T follicular helper cell (primary cell): ENCODE measurements around the gene OR1M1.

Experiments used
- DNase-seq: peaks from one replicate; pipeline ENCODE4 v3.0.0-alpha.2; 2020; ENCODE audit warnings: low read depth

Gene OR1M1

DNA sequence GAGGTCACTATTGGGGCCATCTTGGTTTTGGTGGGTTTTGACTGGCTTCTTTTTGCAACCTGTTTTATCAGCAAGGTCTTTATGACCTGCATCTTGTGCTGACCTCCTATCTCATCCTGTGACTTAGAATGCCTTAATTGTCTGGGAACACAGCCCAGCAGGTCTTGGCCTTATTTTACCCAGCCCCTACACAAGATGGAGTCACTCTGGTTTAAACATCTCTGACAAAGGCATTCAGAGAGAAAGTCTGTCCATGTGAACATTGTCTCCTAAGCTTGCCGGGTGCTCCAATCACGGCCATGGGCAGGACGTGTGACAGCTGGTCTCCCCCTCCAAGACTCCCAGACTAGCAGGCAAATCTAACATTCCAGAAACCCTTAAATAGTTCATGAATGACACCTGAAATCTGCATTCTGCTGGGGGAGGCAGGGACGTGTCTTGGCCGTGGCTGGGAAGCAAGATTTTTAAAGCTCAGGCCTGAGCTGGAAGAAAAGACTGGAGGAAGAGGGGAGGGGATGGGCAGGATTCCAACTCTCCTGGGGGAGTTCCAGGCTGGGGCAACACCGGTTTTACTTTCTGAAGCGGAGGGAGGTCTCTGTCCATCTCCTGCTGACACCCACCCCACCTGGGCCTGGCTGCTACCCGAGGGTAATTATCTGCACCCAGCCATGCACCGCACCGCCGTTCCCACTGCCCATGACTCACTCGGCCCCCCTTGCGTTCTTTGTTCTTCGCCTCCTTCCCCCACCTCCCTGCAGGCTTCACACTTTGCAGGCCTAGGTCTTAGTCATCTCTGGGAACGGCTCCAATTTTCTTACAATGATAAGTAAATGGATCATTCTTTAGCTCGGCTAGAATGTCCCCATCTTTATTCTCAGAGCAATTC lies 11.6 kb upstream of the OR1M1 start:
- DNase-seq: no peak

DNA sequence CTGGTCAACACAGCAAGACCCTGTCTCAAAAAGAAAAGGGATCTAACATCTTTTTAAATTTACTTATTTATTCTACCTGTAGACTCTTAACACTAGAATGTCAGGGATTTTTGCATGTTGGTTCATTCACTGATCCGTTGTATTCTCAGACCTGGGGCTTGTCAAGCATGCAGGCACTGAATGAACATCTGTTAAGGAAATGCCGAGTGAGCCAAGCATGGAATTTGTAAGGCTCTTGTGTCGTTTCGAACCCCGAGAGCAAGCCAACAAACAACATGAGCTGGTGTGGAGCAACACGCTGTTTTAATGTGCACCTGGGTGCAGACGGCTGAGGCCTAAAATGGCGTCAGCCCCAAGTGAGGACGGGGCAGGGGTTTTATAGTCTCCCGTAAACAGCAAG lies 10.0 kb upstream of the OR1M1 start:
- DNase-seq: no peak

DNA sequence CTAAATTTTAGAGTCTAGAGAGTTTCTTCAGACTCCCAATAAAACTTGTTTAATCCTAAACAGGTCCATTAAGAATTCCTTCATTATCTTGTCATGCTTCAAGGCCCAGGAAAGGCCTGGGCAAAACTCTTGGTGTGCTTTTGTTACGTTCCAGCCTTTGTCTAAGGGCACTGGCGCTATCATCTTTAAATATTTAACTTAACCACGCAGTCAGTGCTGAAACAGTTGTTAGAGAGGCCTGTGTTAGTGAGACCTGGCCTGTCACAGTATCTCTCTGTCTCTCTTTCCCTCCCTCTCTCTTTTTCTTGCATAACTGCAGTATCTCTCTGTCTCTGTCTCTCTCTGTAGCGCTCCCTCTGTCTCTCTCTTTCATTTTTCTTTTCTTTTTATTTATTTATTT lies 8.2 kb upstream of the OR1M1 start:
- no peak for DNase-seq

DNA sequence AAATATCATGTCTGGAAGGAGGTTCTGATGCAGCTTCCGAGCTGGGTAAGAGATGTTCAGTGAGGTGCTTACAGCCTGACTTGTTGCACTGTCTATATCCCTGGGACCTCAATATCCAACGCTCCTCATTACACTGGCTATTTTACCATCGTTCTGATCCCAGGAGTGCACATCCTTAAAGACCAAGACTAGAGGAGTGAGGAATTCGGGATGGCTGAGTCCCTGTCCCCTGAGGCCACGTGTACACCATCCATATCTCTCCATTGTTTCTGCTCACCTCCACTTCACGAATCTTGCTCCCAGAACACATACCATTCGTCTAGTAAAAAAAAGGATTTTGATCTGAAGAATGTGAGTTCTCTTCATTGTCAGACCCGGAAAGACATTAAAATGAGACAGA lies 20.5 kb downstream of the OR1M1 start, which contains the start of gene OR7G2:
Gene OR7G2 (minus strand): TSS at position 101 of the 400 bp plus-strand sequence. CDS start 4,232 bp downstream, outside the sequence.
- DNase-seq: no peak

DNA sequence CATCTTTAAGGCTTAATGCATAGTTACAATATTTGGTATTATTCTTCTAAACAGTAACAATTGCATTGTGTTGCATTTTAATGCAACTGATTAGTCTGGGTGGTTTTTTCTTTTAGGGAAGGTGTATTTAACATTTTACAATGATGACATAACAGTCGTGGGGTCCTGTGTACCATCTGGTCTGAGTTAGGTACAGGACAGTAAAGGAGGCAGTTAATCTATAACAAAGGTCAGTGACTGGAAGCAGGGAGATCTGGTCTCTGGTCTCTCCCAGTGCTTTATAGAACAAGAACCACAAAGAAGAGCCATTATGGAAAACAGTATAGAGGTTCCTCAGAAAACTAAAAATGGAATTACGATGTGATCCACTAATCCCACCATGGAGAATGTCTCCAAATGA lies 23.1 kb downstream of the OR1M1 start:
- no peak for DNase-seq

DNA sequence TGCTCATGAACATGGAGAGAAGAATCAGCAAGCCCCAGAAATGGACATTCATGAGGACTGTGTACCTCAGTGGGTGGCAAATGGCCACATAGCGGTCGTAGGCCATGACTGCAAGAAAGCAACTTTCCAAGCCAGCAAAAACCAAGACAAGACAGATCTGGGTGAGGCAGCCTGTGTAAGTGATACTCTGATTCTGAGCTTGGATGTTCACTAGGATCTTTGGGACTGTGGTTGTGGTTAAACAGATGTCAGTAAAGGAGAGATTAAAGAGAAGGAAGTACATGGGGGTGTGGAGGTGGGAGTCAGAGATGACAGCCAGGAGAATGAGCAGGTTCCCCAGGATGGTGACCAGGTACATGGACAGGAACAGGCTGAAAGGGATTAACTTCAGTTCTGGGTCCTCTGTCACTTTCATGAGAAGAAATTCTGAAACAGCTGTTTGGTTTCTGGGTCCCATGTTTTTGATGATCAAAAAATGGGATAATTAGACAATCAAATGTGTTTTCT lies 28.5 kb downstream of the OR1M1 start, which contains the start of gene OR7G1:
Gene OR7G1 (minus strand): TSS at position 457 of the 507 bp plus-strand sequence. CDS start 0 bp downstream, at position 457.
- DNase-seq: no peak

DNA sequence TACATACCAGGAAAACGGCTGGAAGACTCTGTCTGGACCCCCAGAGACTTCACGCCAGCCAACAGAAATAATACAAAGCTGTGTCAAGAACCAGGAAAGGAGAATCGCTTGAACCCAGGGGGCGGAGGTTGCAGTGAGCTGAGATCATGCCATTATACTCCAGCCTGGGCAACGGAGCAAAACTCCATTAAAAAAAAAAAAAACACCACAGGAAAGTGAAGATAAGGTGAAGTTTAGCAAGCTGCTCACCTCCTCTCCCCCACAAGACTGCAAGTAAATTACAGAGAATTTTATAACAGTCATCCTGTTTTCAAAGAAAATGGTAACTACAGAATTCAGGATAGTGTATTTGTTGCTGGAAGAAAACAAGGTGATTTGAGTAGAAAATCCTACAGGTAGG lies 29.7 kb downstream of the OR1M1 start:
- DNase-seq: no peak

DNA sequence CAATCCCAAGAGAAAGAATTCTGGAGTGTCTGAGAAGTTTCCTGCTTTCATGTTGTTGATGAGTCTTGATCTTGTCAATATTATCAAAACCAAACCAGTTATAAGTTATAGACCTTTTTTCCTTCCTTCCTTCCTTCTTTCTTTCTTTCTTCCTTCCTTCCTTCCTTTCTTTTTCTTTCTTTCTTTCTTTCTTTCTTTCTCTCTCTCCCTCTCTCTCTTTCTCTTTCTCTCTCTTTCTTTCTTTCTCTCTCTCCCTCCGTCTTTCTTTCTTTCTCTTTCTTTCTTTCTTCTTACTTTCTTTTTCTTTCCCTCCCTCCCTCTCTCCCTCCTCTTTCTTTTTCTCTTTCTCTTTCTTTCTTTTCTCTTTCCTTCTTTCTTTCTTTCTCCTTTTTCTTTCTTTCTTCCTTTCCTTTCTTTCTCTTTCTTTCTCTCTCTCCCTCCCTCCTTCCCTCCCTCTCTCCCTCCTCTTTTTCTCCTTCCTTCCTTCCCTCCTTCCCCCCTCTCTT lies 40.1 kb downstream of the OR1M1 start, which contains the start of gene OR7G3:
Gene OR7G3 (minus strand): TSS at position 51 of the 506 bp plus-strand sequence. CDS start 0 bp downstream, at position 51.
- DNase-seq: no peak

DNA sequence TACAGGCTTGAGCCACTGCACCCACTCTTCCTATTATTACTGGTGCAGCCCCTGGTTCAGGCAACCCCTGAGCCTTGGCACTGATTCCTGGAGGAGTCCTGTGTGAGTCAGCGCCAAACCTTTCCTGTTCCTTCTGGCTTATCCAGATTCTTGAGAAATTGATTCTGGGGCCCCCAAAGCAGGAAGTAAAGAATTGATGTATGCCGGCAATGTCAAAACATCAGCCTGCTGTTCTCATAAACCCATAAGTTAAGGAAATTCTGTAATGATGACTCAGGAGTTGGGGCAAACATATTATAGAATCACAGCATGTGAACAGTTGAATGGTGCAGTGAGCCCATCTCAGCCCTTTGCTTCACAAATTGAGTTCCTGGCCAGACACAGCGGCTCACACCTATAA lies 41.3 kb downstream of the OR1M1 start:
- DNase-seq: no peak

DNA sequence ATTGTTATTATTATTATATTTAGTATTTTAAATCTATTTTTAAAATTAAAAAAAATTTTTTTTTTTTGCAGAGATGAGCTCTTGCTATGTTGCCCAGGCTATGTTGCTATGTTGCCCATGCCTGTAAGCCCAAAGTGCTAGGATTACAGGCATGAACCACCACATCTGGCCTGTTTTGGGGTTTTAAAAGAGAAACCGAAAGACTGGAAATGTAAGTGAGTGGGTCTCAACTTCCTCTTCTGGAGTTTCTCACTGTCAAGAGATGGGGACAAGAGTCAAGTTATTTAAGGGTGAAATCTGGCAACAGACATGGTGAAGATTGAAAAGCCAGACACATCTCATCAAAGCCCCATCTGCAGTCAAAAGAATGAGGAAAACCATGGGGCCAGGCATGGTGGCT lies 44.1 kb downstream of the OR1M1 start:
- no peak for DNase-seq

DNA sequence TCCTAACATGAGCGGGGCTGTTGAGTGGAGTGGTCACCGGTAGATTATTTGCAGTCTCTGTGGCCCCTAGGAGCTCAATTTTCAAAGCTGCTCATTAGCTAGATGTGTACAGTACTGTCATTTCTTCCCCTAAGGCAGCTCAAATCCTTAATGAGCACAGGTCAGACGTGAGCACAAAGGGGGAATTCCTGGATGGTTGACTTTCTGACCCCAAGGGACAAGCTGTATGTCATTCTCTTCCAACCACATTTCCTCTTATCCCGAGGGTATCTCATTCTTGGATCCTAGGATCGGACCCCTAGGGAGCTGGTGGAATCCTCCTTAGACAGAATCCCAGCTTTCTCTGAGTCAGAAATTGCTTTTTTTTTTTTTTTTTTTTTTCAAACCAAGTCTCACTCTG lies 45.6 kb downstream of the OR1M1 start:
- no peak for DNase-seq

DNA sequence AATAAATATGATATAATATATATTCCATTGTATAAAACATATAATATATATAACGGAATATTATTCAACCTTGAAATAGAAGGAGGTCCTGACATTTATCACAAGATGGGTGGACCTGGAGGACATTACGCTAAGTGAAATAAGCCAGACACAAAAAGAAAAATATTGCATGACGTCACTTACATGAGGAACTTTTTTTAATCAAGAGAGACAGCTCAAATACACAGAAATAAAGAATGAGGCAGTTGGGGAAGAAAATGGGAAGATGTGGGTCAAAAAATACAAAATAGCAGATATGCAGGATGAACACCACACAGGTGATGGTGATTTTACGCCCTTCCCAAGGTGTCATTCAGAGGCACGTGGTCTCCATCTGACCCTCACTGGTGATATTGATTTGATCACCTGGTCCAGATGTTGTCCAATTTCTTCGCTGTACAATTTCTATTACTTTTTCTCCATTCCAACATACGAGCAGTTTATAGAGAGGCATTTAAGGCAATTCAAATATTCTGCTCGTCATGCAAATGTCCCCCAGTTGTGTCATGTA lies 52.8 kb downstream of the OR1M1 start:
- DNase-seq: no peak

DNA sequence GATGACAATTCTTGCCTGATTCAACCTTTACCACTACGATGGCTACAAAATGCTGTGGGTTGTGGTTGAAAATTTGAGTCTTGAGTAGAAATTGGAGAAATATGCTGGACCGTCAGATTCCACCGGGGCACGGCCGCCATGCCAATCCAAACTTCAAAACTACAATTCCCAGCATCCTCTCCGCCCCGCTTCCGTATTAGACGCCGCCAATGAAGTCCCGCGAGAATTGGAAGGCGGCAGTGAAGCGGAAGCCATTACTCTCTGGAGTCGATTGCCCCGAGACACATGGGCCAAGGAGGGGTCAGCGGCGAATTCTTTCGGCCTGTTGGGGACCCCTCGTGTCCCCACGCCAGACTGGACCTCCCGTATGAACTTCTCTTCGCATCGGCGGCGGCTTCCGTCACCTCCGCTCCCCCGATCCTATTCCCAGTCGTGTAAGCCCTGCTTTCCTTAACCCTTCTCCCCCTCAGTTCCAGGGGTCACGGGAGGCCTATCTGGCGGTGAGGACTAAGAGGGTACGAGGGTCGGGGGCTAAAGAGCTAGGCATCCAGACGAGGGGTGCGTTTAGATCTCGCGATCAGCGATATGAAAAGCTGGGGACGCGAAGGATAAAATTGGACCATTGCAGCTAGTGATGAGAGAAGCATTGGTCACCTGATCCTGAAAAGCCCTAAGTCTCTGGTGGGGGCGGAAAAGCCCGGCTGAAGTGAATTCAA lies 53.5 kb downstream of the OR1M1 start, which contains the start of gene ZNF317:
Gene ZNF317 (plus strand): TSS at position 239 of the 716 bp plus-strand sequence. CDS start 15,620 bp downstream, outside the sequence.
- peak; percentile 87 for DNase-seq

DNA sequence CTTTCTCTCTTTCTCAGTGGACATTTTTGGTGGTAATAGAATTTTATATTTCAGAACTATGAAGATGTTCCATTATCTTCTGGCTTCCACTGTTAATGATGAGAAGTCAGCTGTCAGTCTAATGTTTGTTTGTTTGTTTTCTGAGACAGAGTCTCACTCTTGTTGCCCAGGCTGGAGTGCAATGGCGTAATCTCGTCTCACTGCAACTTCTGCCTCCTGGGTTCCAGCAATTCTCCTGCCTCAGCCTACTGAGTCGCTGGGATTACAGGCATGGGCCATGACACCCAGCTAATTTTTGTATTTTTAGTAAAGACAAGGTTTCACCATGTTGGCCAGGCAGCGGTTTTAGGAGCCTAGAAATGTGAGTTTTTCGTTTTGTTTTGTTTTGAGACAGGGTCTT lies 58.1 kb downstream of the OR1M1 start:
- no peak for DNase-seq
